Fibroblast of lung (primary cell): Measurements from ENCODE around the gene LRSAM1. TPM values are rescaled to one million over a fixed set of nuclear protein-coding genes. Genes with fewer than 3 reads are reported as not detected.

ENCODE experiments used
- DNase-seq, 2 donors: peaks; one replicate each; pipeline versions ENCODE4 v3.0.0 to v3.0.0-alpha.2; 2010; ENCODE audit warnings: low read depth in 2 of 2
- H2AFZ ChIP-seq: 2 replicates; pipeline ENCODE4 v1.5.1; 2012; ENCODE audit warnings: low read length, control low read depth, inconsistent platforms
- H3K27ac ChIP-seq: 2 replicates; pipeline ENCODE4 v1.5.1; 2011; ENCODE audit warnings: low read length, control low read depth; ENCODE audit not compliant: insufficient read depth
- H3K27me3 ChIP-seq: 2 replicates; pipeline ENCODE4 v1.5.1; 2011; ENCODE audit warnings: mild to moderate bottlenecking, low read length; ENCODE audit not compliant: control insufficient read depth, insufficient read depth
- H3K36me3 ChIP-seq: 2 replicates; pipeline ENCODE4 v1.5.1; 2011; ENCODE audit warnings: low read length; ENCODE audit not compliant: control insufficient read depth, insufficient read depth
- H3K4me1 ChIP-seq: 2 replicates; pipeline ENCODE4 v1.5.1; 2011; ENCODE audit warnings: low read length; ENCODE audit not compliant: control insufficient read depth, insufficient read depth; ENCODE audit errors: extremely low read depth
- H3K4me2 ChIP-seq: 2 replicates; pipeline ENCODE4 v1.5.1; 2011; ENCODE audit warnings: low read length, control low read depth; ENCODE audit not compliant: insufficient read depth; ENCODE audit errors: extremely low read depth
- H3K4me3 ChIP-seq, 4 experiments: fragments of 200-600 bp in 1 of 4; sonication (generic) in 1 of 4; replicated peaks in 1 of 4; 2 replicates each; pipeline ENCODE4 v1.5.1; 2011 to 2016; ENCODE audit warnings: low read length in 4 of 4, low read depth in 3 of 4, mild to moderate bottlenecking in 3 of 4, control low read depth in 2 of 4, inconsistent platforms in 1 of 4, mixed read lengths in 1 of 4; ENCODE audit not compliant: insufficient read depth in 1 of 4; ENCODE audit errors: control extremely low read depth in 1 of 4
- H3K79me2 ChIP-seq: 2 replicates; pipeline ENCODE4 v1.5.1; 2012; ENCODE audit warnings: mild to moderate bottlenecking, low read length, inconsistent platforms; ENCODE audit not compliant: control insufficient read depth, insufficient read depth
- H3K9ac ChIP-seq: 2 replicates; pipeline ENCODE4 v1.5.1; 2011; ENCODE audit warnings: mild to moderate bottlenecking, low read length, control low read depth; ENCODE audit not compliant: insufficient read depth
- H3K9me3 ChIP-seq: 2 replicates; pipeline ENCODE4 v1.5.1; 2012; ENCODE audit warnings: low read depth, low read length; ENCODE audit not compliant: control insufficient read depth, insufficient read depth
- H4K20me1 ChIP-seq: 2 replicates; pipeline ENCODE4 v1.5.1; 2011; ENCODE audit warnings: low read length; ENCODE audit not compliant: control insufficient read depth, insufficient read depth; ENCODE audit errors: extremely low read depth
- CTCF ChIP-seq, 2 donors: IDR thresholded peaks in 1 of 2; conservative IDR thresholded peaks in 1 of 2; 1 replicate in 1 of 2; 2 replicates in 1 of 2; pipeline ENCODE4 v1.5.1; 2011 to 2012; ENCODE audit warnings: low read length in 2 of 2, control low read depth in 1 of 2, inconsistent platforms in 1 of 2, low read depth in 1 of 2, mild to moderate bottlenecking in 1 of 2
- EZH2 ChIP-seq: IDR thresholded peaks from 2 replicates; pipeline ENCODE4 v1.5.1; 2012; ENCODE audit warnings: low read length, control low read depth, mild to moderate bottlenecking; ENCODE audit errors: missing control alignments
- polyA plus RNA-seq, 2 donors: library from polyadenylated mRNA; depleted of rRNA in 1 of 2; stranded (reverse) in 1 of 2; unstranded in 1 of 2; fragments of >200 nt; gene quantifications; 2 replicates each; pipeline ENCODE4 v1.2.1, GENCODE V29; 2011 to 2012; ENCODE audit warnings: missing spikeins in 1 of 2
- total RNA-seq: library from RNA; depleted of rRNA; stranded (reverse); fragments of >200 nt; gene quantifications from 2 replicates; pipeline ENCODE4 v1.2.1, GENCODE V29; 2014

Gene LRSAM1
- total and polyA plus RNA-seq, 2 donors (not counting 1 experiment from before 2014, with no cell fraction given): 6.8 to 18.0 TPM

- H3K36me3 ChIP-seq: peaks cover 13% of the 10 kb centered on the region
Observed at GRCh38 chr9:127541176-127541575, 89.9 kb downstream of the LRSAM1 start.

GRCh38 chr9:127541865-127542264 is 90.6 kb downstream of the LRSAM1 start:
- H4K20me1 ChIP-seq: peaks cover 5% of the 10 kb centered on the region
- peak overlapping the region; percentile 9 for H3K9ac ChIP-seq
- TF ChIP-seq CTCF (conservative IDR thresholded peaks at IDR 0.05 in 1 of 2, IDR thresholded peaks at IDR 0.05 in 1 of 2; ENCODE audit: low read depth in 1 of 2, low read length in 2 of 2) (no peak), EZH2 (no peak)
- H3K4me3 ChIP-seq: no peak overlapping the region
- peaks cover 83% of the 10 kb centered on the region for H3K4me1 ChIP-seq
- H3K9me3 ChIP-seq: no peaks in the 10 kb centered on the region
- H2AFZ ChIP-seq: no peak overlapping the region
- H3K27ac ChIP-seq: peak overlapping the region; percentile 72
- no peak for DNase-seq
- peaks cover 93% of the 10 kb centered on the region for H3K79me2 ChIP-seq
- H3K27me3 ChIP-seq: no peaks in the 10 kb centered on the region
- H3K4me2 ChIP-seq: no peak overlapping the region
- peaks cover 15% of the 10 kb centered on the region for H3K36me3 ChIP-seq

More at GRCh38 chr9:127541176-127541575, 89.9 kb downstream of the LRSAM1 start:
- H3K4me1 ChIP-seq: peaks cover 83% of the 10 kb centered on the region
- DNase-seq: no peak
- no peak overlapping the region for H2AFZ ChIP-seq
- TF ChIP-seq EZH2 (no peak), CTCF (conservative IDR thresholded peaks at IDR 0.05 in 1 of 2, IDR thresholded peaks at IDR 0.05 in 1 of 2; ENCODE audit: low read depth in 1 of 2, low read length in 2 of 2) (no peak)
- peaks cover 93% of the 10 kb centered on the region for H3K79me2 ChIP-seq
- H4K20me1 ChIP-seq: peaks cover 3% of the 10 kb centered on the region
- no peak overlapping the region for H3K9ac ChIP-seq
- no peak overlapping the region for H3K4me2 ChIP-seq
- peak overlapping the region; percentile 92 for H3K27ac ChIP-seq
- no peak overlapping the region for H3K4me3 ChIP-seq
- H3K9me3 ChIP-seq: no peaks in the 10 kb centered on the region
- H3K27me3 ChIP-seq: no peaks in the 10 kb centered on the region

GRCh38 chr9:127543221-127543620 is 91.9 kb downstream of the LRSAM1 start:
- Histone ChIP-seq H3K4me1 (peaks cover 74% of the 10 kb centered on the region), H3K79me2 (peaks cover 93% of the 10 kb centered on the region), H3K27me3 (no peaks in the 10 kb centered on the region), H4K20me1 (peaks cover 6% of the 10 kb centered on the region), H2AFZ (no peak overlapping the region), H3K9me3 (no peaks in the 10 kb centered on the region), H3K36me3 (peaks cover 19% of the 10 kb centered on the region), H3K4me2 (no peak overlapping the region), H3K4me3 (no peak overlapping the region), H3K9ac (no peak overlapping the region), H3K27ac (peak overlapping the region; percentile 45)
- TF ChIP-seq EZH2: no peak
- TF ChIP-seq CTCF (conservative IDR thresholded peaks at IDR 0.05 in 1 of 2, IDR thresholded peaks at IDR 0.05 in 1 of 2; ENCODE audit: low read depth in 1 of 2, low read length in 2 of 2): no peak
- DNase-seq: no peak
